Breast epithelium (tissue), 4 donors: Measurements from ENCODE around the gene SIN3A. TPM values are rescaled to one million over a fixed set of nuclear protein-coding genes. Genes with fewer than 3 reads are reported as not detected.

ENCODE experiments used
- DNase-seq, 2 donors: peaks; one replicate each; pipeline ENCODE4 v3.0.0-alpha.2; 2019; ENCODE audit warnings: low spot score in 2 of 2
- H3K27ac ChIP-seq, 2 donors: fragments of 200-600 bp; sonication (generic) in 1 of 2; one replicate each; pipeline ENCODE4 v1.5.1; 2016 to 2019; ENCODE audit warnings: mild to moderate bottlenecking in 1 of 2
- H3K27me3 ChIP-seq, 2 donors: fragments of 200-600 bp; sonication (generic) in 1 of 2; one replicate each; pipeline versions ENCODE4 v1.5.1 to v1.6.0; 2017 to 2019; ENCODE audit warnings: control low read depth in 1 of 2, mild to moderate bottlenecking in 1 of 2
- H3K36me3 ChIP-seq: fragments of 200-600 bp; one replicate; pipeline ENCODE4 v1.5.1; 2019
- H3K4me1 ChIP-seq, 2 donors: fragments of 200-600 bp; sonication (generic); one replicate each; pipeline ENCODE4 v1.5.1; 2016 to 2019; ENCODE audit warnings: control low read depth in 1 of 2
- H3K4me3 ChIP-seq, 3 donors: fragments of 200-600 bp; sonication (generic); 1 replicate in 2 of 3; 2 replicates in 1 of 3; pipeline ENCODE4 v1.5.1; 2016 to 2019; ENCODE audit warnings: mild to moderate bottlenecking in 3 of 3, moderate library complexity in 2 of 3
- H3K9me3 ChIP-seq, 2 donors: fragments of 200-600 bp; sonication (generic) in 1 of 2; one replicate each; pipeline ENCODE4 v1.5.1; 2016 to 2019; ENCODE audit warnings: control low read depth in 1 of 2
- POLR2A ChIP-seq: fragments of 450-650 bp; IDR thresholded peaks from one replicate; pipeline ENCODE4 v1.6.1; 2016; ENCODE audit warnings: antibody characterized with exemption, mild to moderate bottlenecking, moderate library complexity
- POLR2AphosphoS5 ChIP-seq, 3 donors: sonication (generic); formaldehyde crosslinking; IDR thresholded peaks; one replicate each; pipeline ENCODE4 v1.6.1; 2017; ENCODE audit warnings: antibody characterized with exemption in 3 of 3
- intact Hi-C: fragments of 100-400 bp; cut with DNase I; formaldehyde crosslinking; loops from one replicate; pipeline ENCODE4 v1.15.1; 2023; ENCODE audit warnings: low total_unique reads
- total RNA-seq, 3 donors: library from RNA; depleted of rRNA; stranded (reverse); fragments of >200 nt; gene quantifications; one replicate each; pipeline ENCODE4 v1.1.0, GENCODE V29; 2016
- TF ChIP-seq, protein P1 (sequence below), 3 donors: fragments of 450-650 bp; IDR thresholded peaks; one replicate each; pipeline ENCODE4 v1.5.1; 2016 to 2017; ENCODE audit warnings: antibody characterized with exemption in 3 of 3, mild to moderate bottlenecking in 3 of 3, moderate library complexity in 3 of 3

Gene SIN3A
- total RNA-seq, 3 donors from 2014 or later: 40.2 to 66.9 (median 49.5) TPM

DNA sequence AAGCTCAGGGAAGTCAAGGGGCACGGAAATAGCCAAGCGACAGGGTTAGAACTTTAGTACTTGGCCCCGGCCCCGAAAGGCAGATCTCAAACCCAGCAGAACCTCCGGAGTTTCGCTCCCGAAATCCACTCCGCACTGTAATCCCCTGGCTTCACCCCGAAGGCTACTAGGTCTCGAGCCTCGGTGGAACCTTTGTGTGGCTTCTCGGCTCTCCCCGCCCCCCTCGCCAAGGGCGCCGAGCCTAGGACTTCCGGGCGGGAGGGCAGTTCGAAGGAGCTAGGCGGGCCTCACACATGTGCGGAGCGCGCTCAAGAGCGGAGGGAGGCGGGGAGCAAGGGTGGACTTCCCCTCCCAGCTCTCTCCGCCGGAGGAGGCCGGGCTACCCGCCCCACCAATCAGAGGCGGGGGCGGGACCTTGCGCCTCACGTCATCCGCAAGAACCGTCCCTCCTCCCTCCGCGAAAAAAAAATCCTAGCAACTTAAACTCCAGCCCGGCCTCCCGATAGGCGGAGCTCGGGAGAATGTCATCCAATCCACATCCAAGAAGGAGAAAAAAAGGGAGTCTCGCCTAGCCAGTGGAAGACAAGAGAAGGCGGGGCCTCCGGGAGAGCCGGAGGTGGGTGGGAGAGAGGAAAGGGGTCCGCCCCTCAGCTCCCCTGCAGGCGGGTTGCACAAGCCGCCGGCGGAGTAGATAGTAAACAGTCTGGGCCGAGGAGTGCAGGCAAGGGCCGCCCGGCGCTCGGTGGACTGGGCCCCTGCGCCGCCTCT, 2.4 kb upstream of the SIN3A start:
- intact Hi-C loops: no loop called here

DNA sequence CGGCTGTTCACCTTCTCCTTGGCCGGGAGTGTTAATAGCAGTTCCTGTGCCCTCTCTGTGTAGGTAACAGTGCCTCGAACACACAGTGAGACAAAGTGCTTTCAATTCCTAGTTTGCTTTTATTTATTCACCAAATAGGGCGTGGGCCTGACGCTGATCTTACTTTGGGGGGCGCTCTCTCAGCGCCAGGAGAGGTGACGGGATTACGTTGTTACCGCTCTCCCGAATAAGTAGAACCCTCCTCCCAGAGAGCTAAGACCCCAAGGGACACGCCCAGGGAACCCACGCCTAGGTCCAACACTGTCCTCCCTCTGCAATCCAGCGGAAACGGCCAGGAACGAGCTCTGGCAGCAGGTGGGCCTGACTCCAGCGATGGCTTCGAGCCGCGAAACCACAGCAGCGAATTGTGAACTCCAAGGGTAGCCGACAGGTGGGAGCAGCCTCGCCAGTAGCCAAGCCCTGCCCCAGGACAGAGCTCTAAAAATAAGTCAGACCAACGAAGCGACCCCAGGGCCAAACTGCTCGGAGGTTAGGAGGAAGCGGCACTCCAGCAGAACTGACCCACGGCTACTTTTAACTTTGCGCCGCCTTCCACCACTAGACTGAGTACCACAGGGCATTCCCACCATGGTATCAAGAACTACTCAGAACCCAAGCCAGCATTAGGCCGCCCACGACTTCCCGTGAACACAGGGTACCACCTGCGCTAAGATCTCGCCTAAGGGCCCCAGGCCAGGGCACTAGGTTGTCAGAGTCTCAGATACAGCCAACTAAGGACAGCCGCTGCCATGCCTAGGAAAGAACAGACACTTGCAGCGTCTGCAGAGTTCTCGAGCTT, 1.6 kb upstream of the SIN3A start:
- TF ChIP-seq, protein P1, sequence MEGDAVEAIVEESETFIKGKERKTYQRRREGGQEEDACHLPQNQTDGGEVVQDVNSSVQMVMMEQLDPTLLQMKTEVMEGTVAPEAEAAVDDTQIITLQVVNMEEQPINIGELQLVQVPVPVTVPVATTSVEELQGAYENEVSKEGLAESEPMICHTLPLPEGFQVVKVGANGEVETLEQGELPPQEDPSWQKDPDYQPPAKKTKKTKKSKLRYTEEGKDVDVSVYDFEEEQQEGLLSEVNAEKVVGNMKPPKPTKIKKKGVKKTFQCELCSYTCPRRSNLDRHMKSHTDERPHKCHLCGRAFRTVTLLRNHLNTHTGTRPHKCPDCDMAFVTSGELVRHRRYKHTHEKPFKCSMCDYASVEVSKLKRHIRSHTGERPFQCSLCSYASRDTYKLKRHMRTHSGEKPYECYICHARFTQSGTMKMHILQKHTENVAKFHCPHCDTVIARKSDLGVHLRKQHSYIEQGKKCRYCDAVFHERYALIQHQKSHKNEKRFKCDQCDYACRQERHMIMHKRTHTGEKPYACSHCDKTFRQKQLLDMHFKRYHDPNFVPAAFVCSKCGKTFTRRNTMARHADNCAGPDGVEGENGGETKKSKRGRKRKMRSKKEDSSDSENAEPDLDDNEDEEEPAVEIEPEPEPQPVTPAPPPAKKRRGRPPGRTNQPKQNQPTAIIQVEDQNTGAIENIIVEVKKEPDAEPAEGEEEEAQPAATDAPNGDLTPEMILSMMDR (IDR thresholded peaks at IDR 0.05): no peak
- TF ChIP-seq POLR2A (no peak), POLR2AphosphoS5 (IDR thresholded peaks at IDR 0.05) (no peak)
- peak; percentile 55 to 66 for DNase-seq
- Histone ChIP-seq H3K9me3 (no peaks in the 10 kb centered on the region), H3K4me3 (peak overlapping the region; percentile 78 to 94 (median 89)), H3K36me3 (no peaks in the 10 kb centered on the region), H3K4me1 (no peaks in the 10 kb centered on the region), H3K27me3 (no peaks in the 10 kb centered on the region), H3K27ac (peak overlapping the region; percentile 98 to 99)
- intact Hi-C loops: no loop called here

More for the DNA sequence above, 2.4 kb upstream of the SIN3A start:
- no peaks in the 10 kb centered on the region for H3K27me3 ChIP-seq
- H3K9me3 ChIP-seq: no peaks in the 10 kb centered on the region
- H3K4me1 ChIP-seq: no peaks in the 10 kb centered on the region
- H3K36me3 ChIP-seq: no peaks in the 10 kb centered on the region
- H3K27ac ChIP-seq: peak overlapping the region; percentile 98 to 99
- H3K4me3 ChIP-seq: peak overlapping the region; percentile 78 to 94 (median 89)
- TF ChIP-seq POLR2AphosphoS5 (IDR thresholded peaks at IDR 0.05) (peak; percentile 57 to 88 (median 84)), POLR2A (peak; percentile 47)
- TF ChIP-seq, protein P1 (IDR thresholded peaks at IDR 0.05): no peak
- peak; percentile 97 to 99 for DNase-seq

DNA sequence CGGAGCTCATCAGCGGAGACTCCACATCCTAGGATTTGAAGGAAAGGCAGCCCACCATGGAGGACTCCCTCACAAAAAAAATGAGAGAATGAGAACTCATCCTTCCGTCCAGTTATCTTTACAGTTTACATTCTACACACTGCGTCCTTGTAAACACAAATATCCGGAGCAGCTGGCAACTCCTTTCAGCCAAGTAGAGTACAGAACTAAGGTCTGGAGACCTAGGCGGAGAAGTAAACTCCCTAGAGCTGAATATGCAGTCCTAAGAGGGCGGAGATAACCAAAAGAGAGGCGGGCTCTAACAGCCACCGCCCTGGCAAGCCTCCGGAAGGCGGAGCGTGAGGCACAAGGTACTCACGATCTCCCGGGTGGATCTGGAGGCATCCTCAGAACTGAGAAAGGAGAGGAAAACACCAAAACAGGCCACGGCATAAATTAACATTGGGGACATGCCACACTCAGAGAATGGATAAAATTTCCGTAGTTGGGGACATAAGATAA, 924 bp upstream of the SIN3A start:
- peak overlapping the region; percentile 98 to 99 for H3K27ac ChIP-seq
- intact Hi-C loops: no loop called here
- TF ChIP-seq, protein P1 (IDR thresholded peaks at IDR 0.05): no peak
- TF ChIP-seq POLR2A: peak; percentile 21
- TF ChIP-seq POLR2AphosphoS5 (IDR thresholded peaks at IDR 0.05): peak in 2 of 3 donors; percentile 74 to 76
- no peaks in the 10 kb centered on the region for H3K9me3 ChIP-seq
- H3K4me3 ChIP-seq: peak overlapping the region; percentile 78 to 94 (median 89)
- DNase-seq: peak; percentile 86 to 93
- no peaks in the 10 kb centered on the region for H3K36me3 ChIP-seq
- H3K27me3 ChIP-seq: no peaks in the 10 kb centered on the region
- no peaks in the 10 kb centered on the region for H3K4me1 ChIP-seq

DNA sequence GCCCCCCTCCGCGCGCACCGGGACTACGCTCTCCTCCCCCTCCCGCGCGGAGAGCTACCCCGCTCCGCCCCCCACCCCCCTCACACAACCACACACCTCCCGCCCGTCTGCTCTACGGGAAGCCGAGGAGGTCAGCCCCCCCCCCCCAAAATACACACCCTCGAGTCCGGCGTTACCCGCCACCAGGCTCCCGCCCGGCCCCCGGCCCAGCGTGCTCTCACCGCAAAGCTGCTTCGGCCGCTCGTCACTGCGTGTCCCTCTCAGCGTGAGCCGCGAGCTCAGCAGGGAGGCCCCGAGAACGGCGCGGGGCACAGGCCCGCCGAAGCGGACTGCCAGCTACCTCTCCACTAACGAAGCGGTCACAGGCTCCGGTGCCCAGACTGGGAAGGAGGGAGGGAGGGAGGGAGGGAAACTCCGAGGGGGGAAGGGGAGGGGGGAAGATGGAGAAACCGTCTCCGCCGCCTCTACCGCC, 252 bp downstream of the SIN3A start:
- Histone ChIP-seq H3K4me3 (peak overlapping the region; percentile 78 to 94 (median 89)), H3K4me1 (no peaks in the 10 kb centered on the region), H3K36me3 (no peaks in the 10 kb centered on the region), H3K9me3 (no peaks in the 10 kb centered on the region), H3K27me3 (no peaks in the 10 kb centered on the region), H3K27ac (peak overlapping the region; percentile 98 to 99)
- DNase-seq: no peak
- TF ChIP-seq POLR2A (no peak), POLR2AphosphoS5 (IDR thresholded peaks at IDR 0.05) (no peak)
- TF ChIP-seq, protein P1 (IDR thresholded peaks at IDR 0.05): no peak
- intact Hi-C loops: no loop called here
